SK-MEL-5 (cell line): ENCODE results near the gene PEF1. TPM values are rescaled to one million over a fixed set of nuclear protein-coding genes. Genes with fewer than 3 reads are reported as not detected.
"Not testable (repeated sequence)": the region's sequence is repeated elsewhere in the genome, so short reads cannot be mapped to it uniquely, and the experiment has no call there.

ENCODE experiments used
- DNase-seq: peaks from one replicate; pipeline ENCODE4 v3.0.0-alpha.2; 2016; ENCODE audit warnings: low read depth, low spot score
- in situ Hi-C: cut with HindIII; loops from 2 replicates; pipeline ENCODE4 v1.10.0; 2016; ENCODE audit warnings: low sequenced_read_pairs, high pct_unique_total_duplicates, low pct_unique_long_range_greater_than_20kb
- total RNA-seq: library from RNA; depleted of rRNA; stranded (reverse); fragments of >200 nt; shearing (Covaris generic); gene quantifications from 2 replicates; pipeline ENCODE4 v1.2.3, GENCODE V29; 2014

The PEF1 gene
- total RNA-seq, 1 experiment from 2014 or later, result 45.7 TPM

DNA sequence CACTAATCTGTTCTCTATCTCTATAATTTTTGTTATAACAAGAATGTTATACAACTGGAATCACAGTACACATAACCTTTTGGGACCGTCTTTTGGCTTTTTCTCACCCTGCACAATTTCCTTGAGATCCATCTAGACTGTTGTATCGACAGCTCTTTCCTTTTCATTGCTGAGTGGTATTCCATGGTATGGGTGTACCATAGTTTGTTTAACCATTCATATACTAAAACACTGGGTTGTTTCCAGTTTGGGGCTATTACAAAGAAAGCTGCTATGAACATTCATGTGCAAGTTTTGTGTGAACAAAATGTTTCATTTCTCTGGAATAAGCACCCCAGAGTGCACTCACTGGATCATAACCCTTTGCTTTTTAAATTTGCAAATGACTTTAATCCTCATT is 42.6 kb downstream of the PEF1 start:
- no peak for DNase-seq
- in situ Hi-C loops, result no loop called here

DNA sequence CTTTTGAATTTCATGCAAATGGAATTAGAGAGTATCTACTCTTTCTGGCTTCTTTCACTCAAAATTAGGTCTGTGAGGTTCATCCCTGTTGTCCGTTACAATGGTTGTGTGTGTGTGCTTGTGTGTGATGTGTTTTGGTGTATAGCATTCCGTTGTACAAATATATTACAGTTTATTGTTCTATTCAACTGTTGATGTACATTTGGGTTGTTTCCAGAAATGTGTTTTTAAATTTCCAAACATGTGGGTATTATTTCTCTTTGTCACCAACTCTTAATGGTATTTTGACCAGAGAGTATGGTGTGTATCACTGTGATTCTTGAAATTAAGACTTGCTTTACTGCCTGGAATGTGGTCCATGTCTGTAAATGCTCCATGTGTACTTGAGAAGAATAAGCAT is 44.0 kb downstream of the PEF1 start:
- in situ Hi-C loops, result no loop called here
- no peak for DNase-seq

DNA sequence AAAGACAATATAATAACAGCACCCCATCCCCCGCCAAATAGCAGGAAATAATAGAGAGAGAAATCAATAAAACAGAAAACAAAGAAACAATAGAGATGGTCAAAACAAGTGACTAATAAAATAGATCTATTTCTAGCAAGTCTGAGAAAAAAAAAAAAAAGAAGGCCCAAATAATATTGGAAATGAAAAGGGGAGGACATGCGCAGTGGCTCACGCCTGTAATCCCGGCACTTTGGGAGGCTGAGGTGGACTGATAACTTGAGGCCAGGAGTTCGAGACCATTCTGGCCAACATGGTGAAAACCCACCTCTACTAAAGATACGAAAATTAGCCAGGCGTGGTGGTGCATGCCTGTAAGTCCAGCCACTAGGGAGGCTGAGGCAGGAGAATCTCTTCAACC is 45.7 kb downstream of the PEF1 start:
- no peak for DNase-seq
- in situ Hi-C loops, result no loop called here

GRCh38 chr1:31596737-31597097 is 48.0 kb downstream of the PEF1 start:
- in situ Hi-C loops, result no loop called here
- no peak for DNase-seq

DNA sequence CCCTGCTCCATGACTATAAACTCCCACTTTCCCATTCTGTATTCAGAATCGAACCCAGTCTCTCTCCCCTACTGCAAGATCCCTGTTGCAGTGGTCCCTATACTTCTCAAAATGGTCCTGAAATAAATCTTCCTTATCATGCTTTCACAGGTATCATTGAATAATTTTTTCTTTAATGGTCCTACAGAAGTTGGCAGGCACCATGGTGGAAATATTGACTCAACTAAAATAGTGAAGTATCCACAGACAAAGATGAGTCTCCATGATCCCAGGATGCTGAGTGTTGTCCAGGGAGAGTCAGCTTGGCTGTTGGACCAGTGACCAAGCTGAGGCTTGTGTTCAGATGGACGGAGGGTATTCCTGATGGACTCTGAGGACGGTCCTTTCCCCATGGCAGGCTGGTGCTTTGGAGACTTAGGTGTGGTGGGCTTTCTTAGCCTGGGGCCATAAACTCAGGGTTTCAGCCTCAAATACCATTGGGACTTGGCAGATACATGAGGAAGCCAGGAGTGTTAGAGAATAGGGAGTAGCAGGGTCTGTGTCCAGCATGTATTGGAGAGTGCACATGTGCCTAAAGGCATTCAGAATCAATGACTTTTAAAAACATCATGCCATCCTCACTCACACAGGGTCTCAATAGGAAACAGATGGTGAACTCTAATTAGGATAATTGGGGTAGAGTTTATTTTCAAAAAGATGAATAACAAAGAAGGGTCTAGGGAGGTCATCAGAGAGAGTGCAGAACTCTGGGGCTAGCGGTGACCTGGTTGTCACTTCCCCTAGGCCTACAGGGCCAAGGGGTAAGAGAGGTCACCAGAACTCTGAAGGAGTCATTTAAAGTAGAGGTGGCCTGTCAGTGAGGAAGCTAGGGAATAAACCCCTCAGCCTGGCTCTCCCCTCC is 48.6 kb downstream of the PEF1 start:
- DNase-seq, result no peak
- in situ Hi-C loops, result no loop called here

- in situ Hi-C loops, result no loop called here
These were observed 50.7 kb downstream of the PEF1 start for GRCh38 chr1:31593770-31594632.

DNA sequence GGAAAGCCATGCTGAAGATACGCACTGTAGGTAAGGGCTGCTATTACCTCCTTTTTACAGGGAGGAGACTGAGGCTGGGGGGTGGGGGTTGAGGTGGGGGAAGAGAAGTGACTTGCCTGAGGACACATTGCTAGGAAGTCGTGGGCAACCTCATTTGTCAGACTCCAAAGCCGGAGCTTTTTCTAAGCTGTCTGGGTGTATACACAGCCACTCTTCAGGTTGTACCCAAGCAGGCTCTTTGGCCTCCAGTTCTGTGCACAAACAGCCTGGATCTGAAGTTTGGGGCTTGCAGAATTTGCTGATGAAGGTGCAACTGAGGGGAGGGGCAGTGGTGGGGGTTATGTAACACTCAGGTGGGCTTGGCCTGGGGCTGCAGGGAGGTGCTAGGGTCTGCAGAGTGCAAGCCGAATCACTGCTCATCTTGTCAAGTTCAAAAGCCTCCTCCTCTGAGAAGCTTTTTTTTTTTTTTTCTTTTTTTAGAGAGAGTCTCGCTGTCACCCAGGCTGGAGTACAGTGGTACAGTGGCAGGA is 51.5 kb downstream of the PEF1 start:
- DNase-seq, result no peak
- in situ Hi-C loops, result no loop called here

More at GRCh38 chr1:31593770-31594632, 50.7 kb downstream of the PEF1 start:
- DNase-seq, result peak; percentile 79

DNA sequence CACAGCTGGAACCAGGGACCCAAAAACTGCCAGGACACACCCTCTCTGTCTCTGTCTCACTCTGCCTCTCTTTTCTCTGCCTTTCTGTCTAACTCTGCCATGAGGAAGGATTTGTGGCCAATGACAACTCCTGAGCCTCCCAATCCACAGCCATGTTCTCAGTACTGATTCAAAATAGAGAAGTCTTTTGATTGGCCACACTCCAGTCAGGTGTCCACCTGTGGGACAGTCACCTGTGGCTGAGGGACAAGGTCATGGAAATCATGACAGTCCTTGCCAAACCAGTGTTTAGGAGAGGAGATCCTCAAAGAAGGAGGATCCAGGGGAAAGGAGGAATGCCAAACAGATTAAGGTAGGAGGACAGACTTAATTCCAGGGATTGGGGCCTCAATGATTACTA is 52.5 kb downstream of the PEF1 start:
- in situ Hi-C loops, result no loop called here
- no peak for DNase-seq

GRCh38 chr1:31591425-31592093 is 53.1 kb downstream of the PEF1 start:
- DNase-seq, result no peak
- in situ Hi-C loops, result no loop called here

GRCh38 chr1:31588751-31589515 is 55.7 kb downstream of the PEF1 start:
- no peak for DNase-seq
- in situ Hi-C loops, result no loop called here

DNA sequence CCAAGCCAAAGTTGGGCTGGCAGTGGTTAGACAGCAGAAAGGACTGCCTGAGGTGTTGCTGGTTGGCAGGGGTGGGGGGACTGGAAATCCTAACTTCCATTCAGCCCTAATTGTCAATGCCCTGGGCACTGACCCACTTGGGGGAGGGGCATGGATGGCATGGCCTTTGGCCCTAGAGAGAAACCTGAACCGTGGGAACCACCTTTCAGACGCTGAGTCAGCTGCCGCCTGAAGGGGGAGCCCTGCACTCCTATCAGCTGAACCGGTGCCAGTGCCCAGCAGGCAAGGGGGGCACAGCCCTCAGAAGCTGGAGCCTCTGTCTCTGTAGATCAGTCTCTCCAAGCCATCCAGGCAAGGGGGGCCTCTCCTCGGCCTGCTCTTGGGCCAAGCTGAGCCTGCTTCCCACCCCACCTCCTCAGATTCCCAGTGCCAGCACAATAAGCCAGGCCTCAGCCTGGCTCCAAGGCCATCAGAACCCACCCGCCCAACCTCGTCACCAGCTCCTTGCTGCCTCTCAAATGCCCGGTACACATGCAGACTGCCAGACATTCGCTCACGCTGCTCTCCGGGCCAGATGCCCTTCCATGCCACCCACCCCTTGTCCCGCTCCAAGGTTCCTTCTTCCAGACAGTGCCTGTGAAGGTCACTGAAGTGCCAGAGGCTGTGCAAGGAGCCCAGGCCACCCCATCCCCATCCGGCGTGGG is 56.8 kb downstream of the PEF1 start:
- in situ Hi-C loops, result no loop called here
- DNase-seq, result peak; percentile 61

GRCh38 chr1:31587328-31587699 is 57.4 kb downstream of the PEF1 start:
- DNase-seq, in situ Hi-C loops: not testable (repeated sequence)

DNA sequence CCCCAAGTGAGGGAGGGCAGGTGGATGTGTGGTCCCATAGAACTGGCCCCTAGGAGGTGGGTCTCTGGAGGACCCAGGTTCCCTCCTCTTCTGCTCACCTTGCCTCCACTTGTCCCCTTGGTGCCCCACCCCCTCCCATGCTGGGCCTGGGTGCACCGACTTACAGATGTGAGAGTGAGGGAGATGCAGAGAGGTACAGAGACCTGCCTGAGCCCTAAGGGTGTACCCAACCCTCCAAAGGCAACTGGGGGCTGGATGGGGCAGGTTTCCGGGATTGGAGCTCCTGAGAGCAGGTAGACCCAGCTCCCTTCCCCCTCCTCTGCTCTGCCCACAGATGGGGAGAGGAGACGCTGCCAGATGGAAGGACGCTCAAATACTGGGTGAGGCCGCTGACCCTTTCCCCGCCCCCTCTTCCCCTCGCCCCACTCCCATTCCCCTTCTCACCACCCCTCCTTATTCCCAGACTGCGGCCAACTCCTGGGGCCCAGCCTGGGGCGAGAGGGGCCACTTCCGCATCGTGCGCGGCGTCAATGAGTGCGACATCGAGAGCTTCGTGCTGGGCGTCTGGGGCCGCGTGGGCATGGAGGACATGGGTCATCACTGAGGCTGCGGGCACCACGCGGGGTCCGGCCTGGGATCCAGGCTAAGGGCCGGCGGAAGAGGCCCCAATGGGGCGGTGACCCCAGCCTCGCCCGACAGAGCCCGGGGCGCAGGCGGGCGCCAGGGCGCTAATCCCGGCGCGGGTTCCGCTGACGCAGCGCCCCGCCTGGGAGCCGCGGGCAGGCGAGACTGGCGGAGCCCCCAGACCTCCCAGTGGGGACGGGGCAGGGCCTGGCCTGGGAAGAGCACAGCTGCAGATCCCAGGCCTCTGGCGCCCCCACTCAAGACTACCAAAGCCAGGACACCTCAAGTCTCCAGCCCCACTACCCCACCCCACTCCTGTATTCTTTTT is 58.0 kb downstream of the PEF1 start:
- in situ Hi-C loops, result no loop called here
- no peak for DNase-seq

DNA sequence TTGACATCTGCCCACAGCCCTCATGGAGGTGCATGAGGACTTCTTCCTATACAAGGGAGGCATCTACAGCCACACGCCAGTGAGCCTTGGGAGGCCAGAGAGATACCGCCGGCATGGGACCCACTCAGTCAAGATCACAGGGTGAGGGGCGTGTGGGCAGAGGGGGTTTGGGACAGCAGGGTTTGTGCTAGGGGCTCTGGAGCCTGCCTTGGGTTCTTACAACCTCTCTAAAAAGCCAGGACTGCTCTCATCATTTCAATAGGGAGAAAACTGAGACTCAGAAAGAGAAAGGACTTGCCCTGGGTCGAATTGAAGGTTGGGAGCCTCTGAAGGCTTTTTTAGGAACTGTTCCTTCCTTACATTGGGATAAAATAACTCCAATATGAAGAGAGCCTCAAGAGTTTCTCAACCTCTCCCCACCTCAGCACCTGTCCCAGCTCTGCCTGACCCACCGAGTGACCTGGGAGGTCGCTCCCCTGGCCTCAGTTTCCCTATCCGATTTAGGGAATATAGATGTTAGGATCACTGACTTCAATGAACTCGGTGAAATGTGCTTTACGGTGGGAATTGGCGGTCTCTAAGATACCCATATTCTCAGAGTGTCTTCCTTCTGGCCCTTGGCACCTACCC is 58.8 kb downstream of the PEF1 start:
- in situ Hi-C loops, result no loop called here
- DNase-seq, result no peak
